ENCODE results near the gene CPT1C.

CPT1C gene

GRCh38 chr19:49662011-49662410 is 28.9 kb upstream of the CPT1C start:
- no peak overlapping the region for H3K27ac ChIP-seq (ENCODE audit: low read depth, low read length)
- H3K27me3 ChIP-seq (ENCODE audit: insufficient read depth, low read length), result no peaks in the 10 kb centered on the region
- 95% methylated on average over 16 of the region's 16 CpGs for WGBS
- no peak overlapping the region for H3K9ac ChIP-seq (ENCODE audit: low read depth, low read length)
- H3K4me3 ChIP-seq (ENCODE audit: low read length), result no peak overlapping the region
- H3K4me1 ChIP-seq (ENCODE audit: insufficient read depth, low read length), result no peaks in the 10 kb centered on the region; the same call in 1 of the 2 replicates
- H3K36me3 ChIP-seq (ENCODE audit: insufficient read depth, low read length), result peaks cover 60% of the 10 kb centered on the region
- 0 out of 2 replicates have a peak, but pooled peaks cover 4% of the 10 kb centered on the region for H3K9me3 ChIP-seq (ENCODE audit: insufficient read depth, low read depth, low read length)

DNA sequence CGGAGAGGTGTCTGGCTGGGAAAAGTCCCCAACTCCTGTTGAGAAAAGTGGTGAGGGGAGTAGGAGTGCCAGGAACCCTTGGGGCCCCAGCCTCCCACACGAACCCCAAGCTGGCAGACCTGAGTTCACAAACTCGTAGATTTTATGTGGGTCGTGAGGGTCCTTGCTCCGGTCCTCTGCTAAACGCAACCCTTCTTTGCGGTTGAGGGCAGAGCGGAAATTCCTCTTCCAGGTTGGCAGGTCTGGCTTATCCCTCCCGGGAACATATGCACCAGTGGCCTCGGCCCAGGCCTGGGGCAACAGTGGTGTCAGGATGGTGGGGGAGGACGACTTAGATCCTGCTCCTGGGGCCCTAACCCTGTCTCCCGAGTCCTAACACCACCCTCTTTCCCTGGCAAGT is 27.7 kb upstream of the CPT1C start:
- H3K4me3 ChIP-seq (ENCODE audit: low read length), result no peak overlapping the region
- 0 out of 2 replicates have a peak, but pooled peaks cover 4% of the 10 kb centered on the region for H3K9me3 ChIP-seq (ENCODE audit: insufficient read depth, low read depth, low read length)
- H3K4me1 ChIP-seq (ENCODE audit: insufficient read depth, low read length), result no peaks in the 10 kb centered on the region; the same call in 1 of the 2 replicates
- H3K36me3 ChIP-seq (ENCODE audit: insufficient read depth, low read length), result peaks cover 56% of the 10 kb centered on the region
- 96% methylated on average over 12 of the region's 12 CpGs for WGBS
- H3K27me3 ChIP-seq (ENCODE audit: insufficient read depth, low read length), result no peaks in the 10 kb centered on the region
- H3K27ac ChIP-seq (ENCODE audit: low read depth, low read length), result no peak overlapping the region
- no peak overlapping the region for H3K9ac ChIP-seq (ENCODE audit: low read depth, low read length)

GRCh38 chr19:49664171-49665035 is 26.5 kb upstream of the CPT1C start:
- Histone ChIP-seq H3K36me3 (ENCODE audit: insufficient read depth, low read length) (peaks cover 50% of the 10 kb centered on the region), H3K27me3 (ENCODE audit: insufficient read depth, low read length) (no peaks in the 10 kb centered on the region), H3K4me1 (ENCODE audit: insufficient read depth, low read length) (no peaks in the 10 kb centered on the region; the same call in 1 of the 2 replicates), H3K9ac (ENCODE audit: low read depth, low read length) (peak overlapping the region; percentile 63), H3K9me3 (ENCODE audit: insufficient read depth, low read depth, low read length) (0 out of 2 replicates have a peak, but pooled peaks cover 4% of the 10 kb centered on the region), H3K27ac (ENCODE audit: low read depth, low read length) (peak overlapping the region; percentile 94), H3K4me3 (ENCODE audit: low read length) (peak overlapping the region; percentile 69)
- WGBS, result 1% methylated on average over 53 of the region's 53 CpGs

DNA sequence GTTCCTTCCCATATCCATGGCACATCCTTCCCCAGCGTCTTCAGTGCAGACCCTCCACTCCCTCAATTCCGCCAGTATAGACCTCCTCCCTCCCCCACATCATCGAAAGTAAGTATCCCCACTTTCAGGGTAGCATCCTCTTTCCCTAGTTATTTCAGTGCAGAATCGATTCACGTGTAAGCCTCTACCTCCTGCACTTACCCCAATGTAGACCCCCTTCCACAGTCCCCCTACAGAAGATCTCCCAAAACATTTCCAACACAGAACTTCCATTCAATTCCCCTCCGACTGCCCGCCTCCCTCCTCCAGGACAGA is 25.9 kb upstream of the CPT1C start:
- H3K4me3 ChIP-seq (ENCODE audit: low read length), result peak overlapping the region; percentile 69
- H3K36me3 ChIP-seq (ENCODE audit: insufficient read depth, low read length), result peaks cover 50% of the 10 kb centered on the region
- WGBS, result under 1% methylated on average over 7 of the region's 7 CpGs
- 0 out of 2 replicates have a peak, but pooled peaks cover 4% of the 10 kb centered on the region for H3K9me3 ChIP-seq (ENCODE audit: insufficient read depth, low read depth, low read length)
- peak overlapping the region; percentile 63 for H3K9ac ChIP-seq (ENCODE audit: low read depth, low read length)
- H3K27me3 ChIP-seq (ENCODE audit: insufficient read depth, low read length), result no peaks in the 10 kb centered on the region
- no peaks in the 10 kb centered on the region; the same call in 1 of the 2 replicates for H3K4me1 ChIP-seq (ENCODE audit: insufficient read depth, low read length)
- H3K27ac ChIP-seq (ENCODE audit: low read depth, low read length), result peak overlapping the region; percentile 94

DNA sequence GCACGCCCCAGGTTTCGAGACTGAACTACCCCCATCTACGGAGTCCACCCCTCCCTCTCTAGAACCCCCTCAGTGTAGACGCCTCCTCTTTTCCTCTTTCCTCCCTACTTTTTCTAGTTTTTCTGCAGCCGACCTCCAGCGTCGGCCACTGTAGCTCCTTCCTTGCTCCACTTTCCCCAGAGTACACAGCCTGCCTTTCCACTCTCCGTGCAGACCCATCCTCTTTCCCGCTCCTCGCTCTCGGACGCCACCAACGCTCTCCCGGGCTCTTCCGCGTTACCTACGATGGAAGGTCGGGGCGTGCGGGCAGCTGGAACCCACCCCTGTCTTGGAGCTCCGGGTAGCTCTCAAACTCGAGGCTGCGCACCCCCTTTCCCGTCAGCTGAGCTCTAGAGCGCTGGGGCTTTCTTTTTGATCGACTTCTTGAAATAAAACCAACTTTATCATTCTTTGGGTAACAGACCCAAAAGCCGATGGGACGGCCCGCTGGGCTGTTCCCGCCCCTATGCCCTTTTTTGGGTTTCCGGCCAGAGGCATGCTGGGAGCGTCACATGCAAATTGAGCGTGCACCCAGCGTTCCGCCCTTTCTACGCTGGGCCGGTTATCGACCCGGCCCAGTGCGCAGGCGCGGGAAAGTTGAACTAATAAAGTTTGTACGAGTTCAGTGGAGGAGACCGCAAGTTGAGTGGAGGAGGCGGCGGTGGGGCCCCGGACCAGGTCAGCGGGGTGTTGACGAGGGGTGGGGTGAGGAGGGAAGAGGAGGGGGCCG is 25.4 kb upstream of the CPT1C start, which contains the start of the genes BCL2L12 and IRF3:
TSS of gene BCL2L12 (plus strand) at position 583 of the 769 bp plus-strand sequence. CDS start 760 bp downstream, outside the sequence.
TSS of gene IRF3 (minus strand) at position 507 of the 769 bp plus-strand sequence. CDS start 1,019 bp downstream, outside the sequence.
- peak within 1 kb of the TSS; percentile 69 for H3K4me3 ChIP-seq (ENCODE audit: low read length)
- no peaks in the 10 kb centered on the region; the same call in 1 of the 2 replicates for H3K4me1 ChIP-seq (ENCODE audit: insufficient read depth, low read length)
- no peaks in the 10 kb centered on the region for H3K27me3 ChIP-seq (ENCODE audit: insufficient read depth, low read length)
- peak within 1 kb of the TSS; percentile 94 for H3K27ac ChIP-seq (ENCODE audit: low read depth, low read length)
- peak within 1 kb of the TSS; percentile 63 for H3K9ac ChIP-seq (ENCODE audit: low read depth, low read length)
- H3K9me3 ChIP-seq (ENCODE audit: insufficient read depth, low read depth, low read length), result 0 out of 2 replicates have a peak, but pooled peaks cover under 1% of the 10 kb centered on the region
- under 1% methylated on average over 50 of the region's 50 CpGs for WGBS
- H3K36me3 ChIP-seq (ENCODE audit: insufficient read depth, low read length), result peaks cover 50% of the 10 kb centered on the region

DNA sequence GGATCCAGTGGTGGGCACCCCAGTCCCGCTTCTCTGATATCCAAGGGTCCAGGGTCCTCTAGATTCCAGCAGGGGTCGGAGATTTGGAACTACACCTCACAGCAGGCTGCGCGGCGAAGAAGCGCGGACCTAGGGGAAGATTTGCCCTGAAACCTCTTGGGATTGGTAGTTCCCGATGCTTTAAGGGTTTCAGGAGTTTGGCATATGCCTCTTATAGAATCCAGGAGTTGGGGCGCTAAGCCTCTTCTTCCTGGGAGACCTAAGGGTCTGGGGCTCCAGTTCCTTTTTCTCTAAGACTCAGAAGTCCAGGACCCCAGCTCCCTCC is 24.8 kb upstream of the CPT1C start:
- Histone ChIP-seq H3K27ac (ENCODE audit: low read depth, low read length) (peak overlapping the region; percentile 58; the same call in 1 of the 2 replicates), H3K36me3 (ENCODE audit: insufficient read depth, low read length) (peaks cover 47% of the 10 kb centered on the region), H3K9ac (ENCODE audit: low read depth, low read length) (peak overlapping the region; percentile 63), H3K4me3 (ENCODE audit: low read length) (peak overlapping the region; percentile 69), H3K4me1 (ENCODE audit: insufficient read depth, low read length) (no peaks in the 10 kb centered on the region; the same call in 1 of the 2 replicates), H3K9me3 (ENCODE audit: insufficient read depth, low read depth, low read length) (no peaks in the 10 kb centered on the region), H3K27me3 (ENCODE audit: insufficient read depth, low read length) (no peaks in the 10 kb centered on the region)
- 0% methylated on average over 9 of the region's 9 CpGs for WGBS

DNA sequence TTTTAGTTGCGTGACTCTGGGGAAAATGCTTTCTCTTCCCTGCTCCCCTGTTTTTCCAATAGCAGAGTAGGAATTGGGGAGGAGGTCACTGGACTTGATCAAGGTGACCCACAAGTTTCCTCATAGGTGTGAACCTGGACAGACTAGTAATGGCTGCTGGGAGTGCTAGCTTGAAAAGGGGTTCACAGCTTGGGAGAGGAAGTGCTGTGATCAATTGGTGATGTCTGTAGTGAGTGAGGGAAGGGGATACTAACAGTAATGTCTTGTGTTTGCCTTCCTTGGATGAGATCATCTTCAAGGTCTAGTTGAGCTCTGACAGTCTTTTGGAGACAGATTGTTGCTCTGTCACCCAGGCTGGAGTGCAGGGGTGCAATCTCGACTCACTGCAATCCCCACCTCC is 23.4 kb upstream of the CPT1C start:
- H3K27ac ChIP-seq (ENCODE audit: low read depth, low read length), result no peak overlapping the region
- H3K4me1 ChIP-seq (ENCODE audit: insufficient read depth, low read length), result no peaks in the 10 kb centered on the region; the same call in none of the 2 replicates
- H3K9me3 ChIP-seq (ENCODE audit: insufficient read depth, low read depth, low read length), result no peaks in the 10 kb centered on the region
- 92% methylated on average over 2 of the region's 2 CpGs for WGBS
- no peak overlapping the region for H3K4me3 ChIP-seq (ENCODE audit: low read length)
- no peaks in the 10 kb centered on the region for H3K27me3 ChIP-seq (ENCODE audit: insufficient read depth, low read length)
- no peak overlapping the region for H3K9ac ChIP-seq (ENCODE audit: low read depth, low read length)
- peaks cover 35% of the 10 kb centered on the region for H3K36me3 ChIP-seq (ENCODE audit: insufficient read depth, low read length)

- WGBS, result 95% methylated on average over 3 of the region's 3 CpGs
- Histone ChIP-seq H3K27me3 (ENCODE audit: insufficient read depth, low read length) (no peaks in the 10 kb centered on the region), H3K9me3 (ENCODE audit: insufficient read depth, low read depth, low read length) (no peaks in the 10 kb centered on the region), H3K4me1 (ENCODE audit: insufficient read depth, low read length) (no peaks in the 10 kb centered on the region; the same call in none of the 2 replicates), H3K27ac (ENCODE audit: low read depth, low read length) (no peak overlapping the region), H3K36me3 (ENCODE audit: insufficient read depth, low read length) (peaks cover 36% of the 10 kb centered on the region), H3K9ac (ENCODE audit: low read depth, low read length) (no peak overlapping the region), H3K4me3 (ENCODE audit: low read length) (no peak overlapping the region)
These were observed 21.4 kb upstream of the CPT1C start for GRCh38 chr19:49669516-49669915.

DNA sequence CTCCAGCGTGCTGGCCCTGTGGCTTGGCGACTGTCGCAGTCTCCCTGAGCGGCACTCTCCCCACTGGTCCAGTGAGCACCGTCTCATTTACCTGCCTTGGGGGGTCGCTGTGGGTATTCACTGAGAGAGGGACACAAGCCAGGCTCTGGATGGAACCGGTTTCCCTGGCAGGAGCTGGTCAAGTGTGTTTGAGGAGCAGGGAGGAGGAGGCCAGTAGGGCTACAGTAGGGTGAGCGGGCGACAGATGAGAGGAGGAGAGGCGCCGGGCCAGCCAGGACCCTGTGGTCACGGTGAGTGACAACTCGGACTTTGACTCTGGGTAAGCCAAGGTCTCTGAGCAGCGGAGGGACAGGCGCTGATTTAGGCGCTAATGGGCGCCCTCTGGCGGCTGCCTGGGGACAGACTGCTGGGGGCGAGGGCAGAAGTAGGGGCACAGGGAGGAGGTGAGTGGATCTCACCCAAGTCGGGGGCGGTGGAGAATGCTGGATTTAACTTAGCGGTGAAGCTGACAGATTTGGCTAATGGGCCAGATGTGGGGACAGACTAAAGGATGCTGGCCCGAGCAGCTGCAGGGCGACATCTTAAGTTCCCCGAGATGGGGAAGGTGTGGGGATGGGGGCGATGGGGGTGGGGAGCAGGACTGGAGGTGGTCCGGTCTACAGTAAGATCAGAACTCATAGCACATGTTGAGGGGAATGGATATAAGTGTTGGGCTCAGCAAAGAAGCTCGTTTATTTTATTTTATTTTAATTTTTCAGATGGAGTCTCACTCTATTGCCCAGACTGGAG is 18.6 kb upstream of the CPT1C start:
- WGBS, result 30% methylated on average over 28 of the region's 28 CpGs
- Histone ChIP-seq H3K9me3 (ENCODE audit: insufficient read depth, low read depth, low read length) (no peaks in the 10 kb centered on the region), H3K27me3 (ENCODE audit: insufficient read depth, low read length) (no peaks in the 10 kb centered on the region), H3K9ac (ENCODE audit: low read depth, low read length) (no peak overlapping the region; the same call in 1 of the 2 replicates), H3K36me3 (ENCODE audit: insufficient read depth, low read length) (peaks cover 33% of the 10 kb centered on the region), H3K4me1 (ENCODE audit: insufficient read depth, low read length) (no peaks in the 10 kb centered on the region; the same call in 1 of the 2 replicates), H3K27ac (ENCODE audit: low read depth, low read length) (peak overlapping the region; percentile 22; the same call in 1 of the 2 replicates), H3K4me3 (ENCODE audit: low read length) (peak overlapping the region; percentile 41)

GRCh38 chr19:49676136-49676783 is 14.7 kb upstream of the CPT1C start:
- peak overlapping the region; percentile 99 for H3K4me3 ChIP-seq (ENCODE audit: low read length)
- no peaks in the 10 kb centered on the region for H3K9me3 ChIP-seq (ENCODE audit: insufficient read depth, low read depth, low read length)
- under 1% methylated on average over 27 of the region's 27 CpGs for WGBS
- H3K9ac ChIP-seq (ENCODE audit: low read depth, low read length), result peak overlapping the region; percentile 100
- peaks cover 16% of the 10 kb centered on the region for H3K36me3 ChIP-seq (ENCODE audit: insufficient read depth, low read length)
- no peaks in the 10 kb centered on the region for H3K27me3 ChIP-seq (ENCODE audit: insufficient read depth, low read length)
- peaks cover 10% of the 10 kb centered on the region for H3K4me1 ChIP-seq (ENCODE audit: insufficient read depth, low read length)
- H3K27ac ChIP-seq (ENCODE audit: low read depth, low read length), result peak overlapping the region; percentile 100
